HepG2 (cell line): ENCODE data around the gene SPEM2. TPM values are rescaled to one million over a fixed set of nuclear protein-coding genes. Genes with fewer than 3 reads are reported as not detected.

Experiments
- CENPX ChIP-seq: sonication (generic); formaldehyde crosslinking; IDR thresholded peaks from 2 replicates; pipeline ENCODE4 v1.9.0; 2021; ENCODE audit warnings: mild to moderate bottlenecking, missing genetic modification reagents, moderate library complexity
- DPF2 ChIP-seq: sonication (generic); formaldehyde crosslinking; IDR thresholded peaks from 2 replicates; pipeline ENCODE4 v1.4.0; 2020; ENCODE audit warnings: mild to moderate bottlenecking, low read depth, missing genetic modification reagents, borderline replicate concordance
- FOXP4 ChIP-seq: sonication (generic); formaldehyde crosslinking; IDR thresholded peaks from 2 replicates; pipeline ENCODE4 v1.4.0; 2020; ENCODE audit warnings: missing genetic modification reagents
- GRHL1 ChIP-seq: sonication (generic); formaldehyde crosslinking; conservative IDR thresholded peaks from 2 replicates; pipeline ENCODE4 v1.8.0; 2022; ENCODE audit warnings: missing genetic modification reagents
- HHEX ChIP-seq: IDR thresholded peaks from 2 replicates; pipeline ENCODE4 v1.6.1; 2016; ENCODE audit warnings: control low read depth
- PATZ1 ChIP-seq: sonication (generic); formaldehyde crosslinking; IDR thresholded peaks from 2 replicates; pipeline ENCODE4 v1.4.0; 2020; ENCODE audit warnings: missing genetic modification reagents
- PCBP2 ChIP-seq: fragments of 200-400 bp; formaldehyde crosslinking; optimal IDR thresholded peaks from 2 replicates; pipeline ENCODE3; 2018; ENCODE audit warnings: low read length, low read depth; ENCODE audit not compliant: poor library complexity, severe bottlenecking
- PRDM10 ChIP-seq: sonication (generic); formaldehyde crosslinking; IDR thresholded peaks from 2 replicates; pipeline ENCODE4 v1.4.0; 2020; ENCODE audit warnings: low read depth, missing genetic modification reagents
- PRPF4 ChIP-seq: fragments of 200-400 bp; formaldehyde crosslinking; IDR thresholded peaks from 2 replicates; pipeline ENCODE4 v1.6.1; 2016; ENCODE audit warnings: low read length, low read depth; ENCODE audit not compliant: poor library complexity, severe bottlenecking
- SPEN ChIP-seq: sonication (generic); formaldehyde crosslinking; IDR thresholded peaks from 2 replicates; pipeline ENCODE4 v1.5.1; 2020; ENCODE audit warnings: low read depth, mild to moderate bottlenecking, missing genetic modification reagents
- THAP8 ChIP-seq: sonication (generic); formaldehyde crosslinking; IDR thresholded peaks from 2 replicates; pipeline ENCODE4 v1.5.1; 2020; ENCODE audit warnings: missing genetic modification reagents, mild to moderate bottlenecking, borderline replicate concordance
- ZNF235 ChIP-seq: sonication (generic); formaldehyde crosslinking; IDR thresholded peaks from 2 replicates; pipeline ENCODE4 v1.8.1; 2023; ENCODE audit warnings: mild to moderate bottlenecking, missing genetic modification reagents, borderline replicate concordance
- ZNF570 ChIP-seq: sonication (generic); formaldehyde crosslinking; IDR thresholded peaks from 2 replicates; pipeline ENCODE4 v1.4.0; 2020; ENCODE audit warnings: mild to moderate bottlenecking, missing genetic modification reagents, borderline replicate concordance
- ZNF800 ChIP-seq: sonication (generic); formaldehyde crosslinking; IDR thresholded peaks from 2 replicates; pipeline ENCODE4 v1.4.0; 2020; ENCODE audit warnings: missing genetic modification reagents
- polyA plus RNA-seq, 8 experiments: library from polyadenylated mRNA; depleted of rRNA in 3 of 8; stranded (reverse) in 7 of 8; unstranded in 1 of 8; fragments of >200 nt; fragmentation: Illumina TruSeq in 4 of 8; extraction: Trizol in 4 of 8; gene quantifications; 2 replicates each; pipeline versions ENCODE4 v1.2.1 to v1.2.3, GENCODE V29; 2011 to 2016; ENCODE audit warnings: low read depth in 4 of 8, missing spikeins in 1 of 8, mixed read lengths in 1 of 8; ENCODE audit not compliant: insufficient read depth in 1 of 8
- total RNA-seq, 5 experiments: library from RNA; depleted of rRNA; stranded (reverse); fragments of >200 nt; fragmentation: Illumina TruSeq; extraction: Trizol; gene quantifications; 2 replicates each; pipeline ENCODE4 v1.2.3, GENCODE V29; 2016; ENCODE audit warnings: low read depth in 1 of 5

Gene SPEM2
- total and polyA plus RNA-seq, 2 of the 13 experiments (the other 11 are each of a cell fraction or from before 2014, with no cell fraction given) = not detected

GRCh38 chr17:7380855-7381683, 44.3 kb upstream of the SPEM2 start, which contains the start of gene TNK1 (continued):
- 0 out of 2 replicates have a peak, but pooled peaks have one; percentile 3 for TF ChIP-seq PRDM10
- TF ChIP-seq CENPX (CRISPR knock-in tag) = no peak
- peak; percentile 24; the same call in 1 of the 2 replicates for TF ChIP-seq FOXP4 (CRISPR knock-in tag)
- TF ChIP-seq SPEN = no peak
- TF ChIP-seq HHEX (CRISPR knock-in tag) = no peak
- TF ChIP-seq ZNF235 = no peak
- no peak for TF ChIP-seq THAP8 (CRISPR knock-in tag)
- no peak for TF ChIP-seq ZNF570 (CRISPR knock-in tag)
- no peak for TF ChIP-seq PCBP2
- TF ChIP-seq PRPF4 = no peak
- no peak for TF ChIP-seq DPF2 (CRISPR knock-in tag)
- no peak for TF ChIP-seq GRHL1 (CRISPR knock-in tag)
- peak; percentile 29; the same call in 1 of the 2 replicates for TF ChIP-seq PATZ1 (CRISPR knock-in tag)
- 0 out of 2 replicates have a peak, but pooled peaks have one; percentile 18 for TF ChIP-seq ZNF800 (CRISPR knock-in tag)
